Sigmoid colon (tissue), 3 donors: ENCODE measurements around the gene CCDC8.

Experiments used
- CTCF ChIP-seq, 4 experiments: fragments of 450-650 bp in 3 of 4; fragments of 200-600 bp in 1 of 4; IDR thresholded peaks; one replicate each; pipeline ENCODE4 v1.5.1; 2016 to 2019; ENCODE audit warnings: antibody characterized with exemption in 4 of 4, mild to moderate bottlenecking in 3 of 4, moderate library complexity in 2 of 4
- POLR2A ChIP-seq, 2 donors: fragments of 450-650 bp; IDR thresholded peaks; one replicate each; pipeline ENCODE4 v1.6.1; 2016; ENCODE audit warnings: antibody characterized with exemption in 2 of 2, mild to moderate bottlenecking in 2 of 2, moderate library complexity in 2 of 2

DNA sequence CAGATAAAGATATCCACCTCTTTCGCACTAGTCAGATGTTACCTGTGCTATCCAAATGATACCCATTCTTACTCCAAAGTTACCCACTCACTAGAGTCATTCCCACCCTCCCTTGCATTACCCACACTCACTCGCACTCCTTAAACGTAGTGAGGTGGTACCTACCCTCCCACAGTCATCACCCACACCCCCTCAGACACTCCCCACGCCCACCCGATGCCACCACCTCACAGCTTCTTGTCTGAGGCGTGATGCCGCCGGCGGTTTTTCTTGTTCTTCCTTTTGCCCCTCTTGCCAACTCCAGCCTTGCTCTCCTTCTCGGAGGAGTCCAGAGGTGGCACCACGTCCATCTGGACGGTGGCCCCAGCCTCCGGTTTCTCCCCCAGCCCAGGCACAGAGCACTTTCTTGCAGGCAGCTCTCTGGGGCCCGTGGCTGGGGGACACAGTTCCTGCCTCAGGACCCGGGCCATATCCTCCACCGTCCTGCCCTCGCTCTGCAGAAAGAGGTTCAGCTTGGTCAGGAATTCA lies 14.2 kb upstream of the CCDC8 start:
- TF ChIP-seq CTCF (IDR thresholded peaks at IDR 0.05), result no peak
- no peak for TF ChIP-seq POLR2A (IDR thresholded peaks at IDR 0.05)
